DOHH2 (cell line): ENCODE measurements around the gene UGT1A3.

Experiments
- CTCF ChIP-seq: fragments of 200-600 bp; sonication (generic); IDR thresholded peaks from one replicate; pipeline ENCODE4 v1.5.1; 2014; ENCODE audit warnings: antibody characterized with exemption, mild to moderate bottlenecking, low read depth, low read length; ENCODE audit not compliant: poor library complexity, severe bottlenecking
- EZH2phosphoT487 ChIP-seq: fragments of 200-600 bp; sonication (generic); IDR thresholded peaks from 2 replicates; pipeline ENCODE4 v1.6.1; 2017; ENCODE audit warnings: borderline replicate concordance, mild to moderate bottlenecking, antibody characterized with exemption, low read length, moderate library complexity, mixed read lengths

GRCh38 chr2:233711312-233712008 lies 17.4 kb upstream of the UGT1A3 start:
- TF ChIP-seq CTCF = peak; percentile 94
- TF ChIP-seq EZH2phosphoT487 = no peak
